GM12891 (cell line): Measurements from ENCODE around the gene DAAM1.

Experiments
- PAX5 ChIP-seq: IDR thresholded peaks from 2 replicates; pipeline ENCODE4 v1.6.1; 2011; ENCODE audit warnings: low read length, moderate library complexity, mild to moderate bottlenecking; ENCODE audit not compliant: insufficient read depth, severe bottlenecking
- POLR2A ChIP-seq: IDR thresholded peaks from 2 replicates; pipeline ENCODE4 v1.6.1; 2011; ENCODE audit warnings: low read depth, low read length, control low read depth
- POLR2AphosphoS5 ChIP-seq: IDR thresholded peaks from 2 replicates; pipeline ENCODE4 v1.6.1; 2011; ENCODE audit warnings: low read depth, low read length, control low read depth

DNA sequence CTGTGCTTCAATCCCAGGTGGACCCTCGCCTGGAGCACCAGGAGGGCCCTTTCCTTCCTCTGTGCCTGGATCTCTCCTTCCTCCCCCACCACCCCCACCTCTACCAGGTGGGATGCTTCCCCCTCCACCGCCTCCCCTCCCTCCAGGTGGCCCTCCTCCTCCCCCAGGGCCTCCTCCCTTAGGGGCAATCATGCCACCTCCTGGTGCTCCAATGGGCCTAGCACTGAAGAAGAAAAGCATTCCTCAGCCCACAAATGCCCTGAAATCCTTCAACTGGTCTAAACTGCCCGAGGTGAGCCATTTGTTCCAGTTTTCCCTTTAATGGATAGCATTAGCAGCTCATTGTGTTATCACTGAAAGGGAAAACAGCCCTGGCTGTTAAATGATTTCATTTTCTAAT lies 142.8 kb downstream of the DAAM1 start:
- TF ChIP-seq POLR2AphosphoS5 = no peak
- no peak for TF ChIP-seq POLR2A
- no peak for TF ChIP-seq PAX5
